ENCODE data around the gene SLU7.

DNA sequence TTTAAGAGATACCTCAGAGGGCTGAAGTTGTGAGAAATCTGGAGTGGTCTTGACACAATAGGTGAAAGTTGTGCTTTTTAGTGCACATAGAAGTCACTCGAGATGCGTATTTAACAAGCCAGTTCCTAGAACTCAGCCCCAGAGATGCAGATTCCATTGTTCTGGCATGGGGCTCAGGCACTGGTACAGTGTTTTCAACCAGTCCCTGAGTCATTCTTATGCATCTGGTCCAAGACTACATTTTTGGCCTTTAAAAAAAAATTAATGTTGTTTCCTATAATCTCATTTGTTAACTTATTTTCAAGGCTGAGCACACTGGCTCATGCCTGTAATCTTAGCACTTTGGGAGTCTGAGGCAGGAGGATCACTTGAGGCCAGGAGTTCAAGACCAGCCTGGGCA lies 32.4 kb upstream of the SLU7 start:
- TF ChIP-seq, protein P1, sequence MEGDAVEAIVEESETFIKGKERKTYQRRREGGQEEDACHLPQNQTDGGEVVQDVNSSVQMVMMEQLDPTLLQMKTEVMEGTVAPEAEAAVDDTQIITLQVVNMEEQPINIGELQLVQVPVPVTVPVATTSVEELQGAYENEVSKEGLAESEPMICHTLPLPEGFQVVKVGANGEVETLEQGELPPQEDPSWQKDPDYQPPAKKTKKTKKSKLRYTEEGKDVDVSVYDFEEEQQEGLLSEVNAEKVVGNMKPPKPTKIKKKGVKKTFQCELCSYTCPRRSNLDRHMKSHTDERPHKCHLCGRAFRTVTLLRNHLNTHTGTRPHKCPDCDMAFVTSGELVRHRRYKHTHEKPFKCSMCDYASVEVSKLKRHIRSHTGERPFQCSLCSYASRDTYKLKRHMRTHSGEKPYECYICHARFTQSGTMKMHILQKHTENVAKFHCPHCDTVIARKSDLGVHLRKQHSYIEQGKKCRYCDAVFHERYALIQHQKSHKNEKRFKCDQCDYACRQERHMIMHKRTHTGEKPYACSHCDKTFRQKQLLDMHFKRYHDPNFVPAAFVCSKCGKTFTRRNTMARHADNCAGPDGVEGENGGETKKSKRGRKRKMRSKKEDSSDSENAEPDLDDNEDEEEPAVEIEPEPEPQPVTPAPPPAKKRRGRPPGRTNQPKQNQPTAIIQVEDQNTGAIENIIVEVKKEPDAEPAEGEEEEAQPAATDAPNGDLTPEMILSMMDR (IDR thresholded peaks at IDR 0.05): no peak
- no peak for TF ChIP-seq POLR2AphosphoS5 (IDR thresholded peaks at IDR 0.05; ENCODE audit: low read depth, low read length)
